Astrocyte (in vitro differentiated cells and primary cell): ENCODE results near the gene ARHGAP24.

Experiments used
- EZH2 ChIP-seq: IDR thresholded peaks from 2 replicates; pipeline ENCODE4 v1.6.1; 2012; ENCODE audit warnings: mild to moderate bottlenecking, low read length, inconsistent platforms; ENCODE audit not compliant: insufficient read depth
- TF ChIP-seq, protein P1 (sequence below): IDR thresholded peaks from 2 replicates; pipeline ENCODE4 v1.5.1; 2011; ENCODE audit warnings: low read depth, mild to moderate bottlenecking, inconsistent platforms, low read length, moderate library complexity; ENCODE audit not compliant: insufficient read depth

- TF ChIP-seq, protein P1, sequence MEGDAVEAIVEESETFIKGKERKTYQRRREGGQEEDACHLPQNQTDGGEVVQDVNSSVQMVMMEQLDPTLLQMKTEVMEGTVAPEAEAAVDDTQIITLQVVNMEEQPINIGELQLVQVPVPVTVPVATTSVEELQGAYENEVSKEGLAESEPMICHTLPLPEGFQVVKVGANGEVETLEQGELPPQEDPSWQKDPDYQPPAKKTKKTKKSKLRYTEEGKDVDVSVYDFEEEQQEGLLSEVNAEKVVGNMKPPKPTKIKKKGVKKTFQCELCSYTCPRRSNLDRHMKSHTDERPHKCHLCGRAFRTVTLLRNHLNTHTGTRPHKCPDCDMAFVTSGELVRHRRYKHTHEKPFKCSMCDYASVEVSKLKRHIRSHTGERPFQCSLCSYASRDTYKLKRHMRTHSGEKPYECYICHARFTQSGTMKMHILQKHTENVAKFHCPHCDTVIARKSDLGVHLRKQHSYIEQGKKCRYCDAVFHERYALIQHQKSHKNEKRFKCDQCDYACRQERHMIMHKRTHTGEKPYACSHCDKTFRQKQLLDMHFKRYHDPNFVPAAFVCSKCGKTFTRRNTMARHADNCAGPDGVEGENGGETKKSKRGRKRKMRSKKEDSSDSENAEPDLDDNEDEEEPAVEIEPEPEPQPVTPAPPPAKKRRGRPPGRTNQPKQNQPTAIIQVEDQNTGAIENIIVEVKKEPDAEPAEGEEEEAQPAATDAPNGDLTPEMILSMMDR = no peak
- TF ChIP-seq EZH2 = no peak
Measured at GRCh38 chr4:85803856-85804255, 328.9 kb downstream of the ARHGAP24 start.
